Activated CD4-positive, alpha-beta T cell treated with anti-CD3 and anti-CD28 coated beads, Interleukin-2, amount 10 ng/mL, durations not matched to agents 24 days and 14 days (primary cell): ENCODE results near the gene FGF14. TPM values are rescaled to one million over a fixed set of nuclear protein-coding genes. Genes with fewer than 3 reads are reported as not detected.

Experiments
- DNase-seq: peaks from one replicate; pipeline ENCODE4 v3.0.0; 2022
- H3K27ac Mint-ChIP-seq: one replicate; pipeline ENCODE4 v1.8.0; 2022; ENCODE audit warnings: mild to moderate bottlenecking, mixed read lengths
- H3K27me3 Mint-ChIP-seq: one replicate; pipeline ENCODE4 v1.8.0; 2022; ENCODE audit warnings: mixed read lengths
- H3K36me3 Mint-ChIP-seq: one replicate; pipeline ENCODE4 v1.8.0; 2022; ENCODE audit warnings: low read depth, mild to moderate bottlenecking, mixed read lengths
- H3K4me1 Mint-ChIP-seq: one replicate; pipeline ENCODE4 v1.8.0; 2021; ENCODE audit warnings: mixed read lengths
- H3K4me3 Mint-ChIP-seq: one replicate; pipeline ENCODE4 v1.8.0; 2022; ENCODE audit warnings: mild to moderate bottlenecking, moderate library complexity, mixed read lengths
- H3K9me3 Mint-ChIP-seq: one replicate; pipeline ENCODE4 v1.8.0; 2021; ENCODE audit warnings: mixed read lengths
- intact Hi-C: fragments of 100-400 bp; cut with micrococcal nuclease; formaldehyde crosslinking; loops from one replicate; pipeline ENCODE4 v1.15.1; 2023
- total RNA-seq: library from RNA; stranded (reverse); gene quantifications from 2 replicates; pipeline ENCODE4 v1.2.3, GENCODE V29; 2022

FGF14 gene
- total RNA-seq, 1 donor from 2014 or later: not detected

DNA sequence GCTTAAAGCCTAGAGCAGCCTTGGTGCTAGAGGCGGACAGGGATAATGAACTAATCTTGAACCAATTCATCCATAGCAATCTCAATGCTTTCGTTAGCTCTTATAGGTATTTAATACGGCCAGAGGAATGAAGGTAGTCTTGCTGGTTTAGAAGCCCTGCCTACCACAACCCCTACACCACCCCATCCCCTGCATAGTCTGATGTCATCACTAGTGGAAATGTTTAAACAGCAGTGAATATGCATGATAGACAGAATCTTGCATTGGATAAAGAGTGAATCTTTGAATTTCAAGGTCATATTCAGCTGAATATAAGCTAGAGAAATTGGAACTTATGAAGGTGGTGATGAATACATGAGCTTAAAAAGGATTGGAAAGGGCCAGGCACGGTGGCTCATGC is 627.5 kb downstream of the FGF14 start:
- intact Hi-C loops: no loop called here
- no peaks in the 10 kb centered on the region for H3K36me3 Mint-ChIP-seq
- H3K9me3 Mint-ChIP-seq: no peaks in the 10 kb centered on the region
- no peaks in the 10 kb centered on the region for H3K27me3 Mint-ChIP-seq
- no peak overlapping the region for H3K4me3 Mint-ChIP-seq
- DNase-seq: no peak
- no peak overlapping the region for H3K27ac Mint-ChIP-seq
- no peaks in the 10 kb centered on the region for H3K4me1 Mint-ChIP-seq

DNA sequence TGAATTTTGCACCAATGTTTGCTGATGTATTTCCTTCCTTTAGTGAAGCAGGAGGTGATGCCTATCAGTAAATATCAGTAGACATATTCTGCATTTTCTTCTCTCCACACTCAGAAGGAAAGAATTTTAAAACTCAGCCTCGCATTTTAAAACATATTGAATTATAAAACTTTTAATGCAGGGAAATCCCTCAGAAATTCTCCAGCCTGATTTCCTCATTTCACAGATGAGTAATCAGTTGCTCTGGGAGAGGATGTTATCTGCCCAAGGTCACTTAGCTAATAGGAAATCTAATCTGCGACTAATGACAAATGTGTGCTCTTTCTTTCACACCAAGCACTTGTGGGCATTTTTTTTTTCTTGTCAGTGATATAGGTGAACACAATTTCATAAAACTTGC is 628.8 kb downstream of the FGF14 start:
- Mint-ChIP-seq H3K4me1 (no peaks in the 10 kb centered on the region), H3K27ac (no peak overlapping the region), H3K4me3 (no peak overlapping the region), H3K9me3 (no peaks in the 10 kb centered on the region), H3K36me3 (no peaks in the 10 kb centered on the region), H3K27me3 (no peaks in the 10 kb centered on the region)
- no peak for DNase-seq
- intact Hi-C loops: no loop called here

DNA sequence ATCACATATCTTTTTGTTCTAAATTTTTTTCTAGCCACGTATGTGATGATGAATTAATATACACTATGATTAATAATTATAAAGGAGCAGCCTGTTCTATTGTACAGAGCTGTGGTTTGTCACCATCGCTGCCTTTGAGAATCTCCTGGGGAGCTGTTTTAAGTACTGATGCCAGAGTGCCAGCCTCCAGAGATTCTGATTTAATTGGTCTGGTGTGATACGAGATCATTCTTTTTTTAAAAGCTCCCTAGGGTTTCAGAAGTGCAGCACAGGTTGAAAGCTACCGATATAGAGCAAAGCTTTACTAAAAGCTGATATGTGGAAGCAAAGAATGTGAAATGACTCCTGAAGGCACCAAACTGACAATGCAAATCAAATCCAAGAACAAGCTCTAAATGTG is 634.7 kb downstream of the FGF14 start:
- intact Hi-C loops: no loop called here
- H3K4me1 Mint-ChIP-seq: no peaks in the 10 kb centered on the region
- no peaks in the 10 kb centered on the region for H3K9me3 Mint-ChIP-seq
- H3K4me3 Mint-ChIP-seq: no peak overlapping the region
- no peaks in the 10 kb centered on the region for H3K27me3 Mint-ChIP-seq
- H3K36me3 Mint-ChIP-seq: no peaks in the 10 kb centered on the region
- DNase-seq: no peak
- H3K27ac Mint-ChIP-seq: no peak overlapping the region

DNA sequence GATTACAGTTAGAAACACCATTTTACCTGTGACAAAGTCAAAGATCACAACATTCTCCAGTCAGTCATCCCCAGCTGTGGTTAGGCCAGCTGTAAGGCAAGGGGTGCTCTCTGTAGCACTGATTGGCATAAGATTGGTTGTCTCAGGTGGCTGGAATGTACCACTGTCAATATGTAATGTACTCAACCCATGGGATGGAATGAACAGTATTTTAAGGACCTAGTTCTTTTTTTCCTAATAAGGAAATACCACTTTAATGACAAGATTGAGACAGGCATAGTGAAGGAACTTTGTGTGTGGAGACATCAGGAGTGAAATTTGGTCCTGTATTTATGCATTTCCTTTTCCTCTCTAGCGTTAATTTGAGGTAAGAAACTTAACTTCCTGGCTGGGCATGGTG is 638.7 kb downstream of the FGF14 start:
- intact Hi-C loops: no loop called here
- Mint-ChIP-seq H3K4me3 (no peak overlapping the region), H3K9me3 (no peaks in the 10 kb centered on the region), H3K36me3 (no peaks in the 10 kb centered on the region), H3K27me3 (no peaks in the 10 kb centered on the region), H3K4me1 (no peaks in the 10 kb centered on the region), H3K27ac (no peak overlapping the region)
- DNase-seq: no peak

DNA sequence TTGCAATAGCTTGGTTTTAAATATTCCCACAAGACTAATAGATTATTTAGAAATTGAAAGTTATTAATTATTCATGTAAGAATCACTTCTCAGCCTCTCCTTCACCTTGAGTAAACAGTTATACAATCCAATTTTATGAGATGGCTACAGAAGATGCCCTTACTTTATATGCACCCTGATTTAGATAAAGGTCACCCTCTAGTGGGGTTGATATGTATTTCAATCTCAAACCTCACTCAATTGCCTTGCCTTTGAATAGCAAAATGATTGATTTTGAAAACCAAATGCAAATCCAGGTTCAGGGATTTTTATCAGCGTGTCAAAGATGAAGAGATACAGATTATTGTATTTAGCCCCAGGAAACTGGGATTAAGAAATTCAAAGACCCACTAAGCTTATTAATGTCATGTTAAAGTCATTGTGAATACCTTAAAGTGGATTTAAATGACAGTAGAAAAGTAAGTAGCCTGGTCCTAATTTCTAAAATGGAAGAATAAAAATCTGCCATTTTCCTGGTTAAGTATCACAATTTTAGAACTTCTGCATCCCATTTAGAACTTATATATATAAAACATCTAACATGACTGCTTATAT is 644.3 kb downstream of the FGF14 start:
- DNase-seq: no peak
- Mint-ChIP-seq H3K27me3 (peaks cover 3% of the 10 kb centered on the region), H3K4me1 (no peaks in the 10 kb centered on the region), H3K27ac (no peak overlapping the region), H3K4me3 (no peak overlapping the region), H3K9me3 (no peaks in the 10 kb centered on the region), H3K36me3 (no peaks in the 10 kb centered on the region)
- intact Hi-C loops: loop anchor here (1.0 to 2.0 kb wide), 2 partner anchors 243 to 613 kb away; no protein-coding TSS in a partner anchor

DNA sequence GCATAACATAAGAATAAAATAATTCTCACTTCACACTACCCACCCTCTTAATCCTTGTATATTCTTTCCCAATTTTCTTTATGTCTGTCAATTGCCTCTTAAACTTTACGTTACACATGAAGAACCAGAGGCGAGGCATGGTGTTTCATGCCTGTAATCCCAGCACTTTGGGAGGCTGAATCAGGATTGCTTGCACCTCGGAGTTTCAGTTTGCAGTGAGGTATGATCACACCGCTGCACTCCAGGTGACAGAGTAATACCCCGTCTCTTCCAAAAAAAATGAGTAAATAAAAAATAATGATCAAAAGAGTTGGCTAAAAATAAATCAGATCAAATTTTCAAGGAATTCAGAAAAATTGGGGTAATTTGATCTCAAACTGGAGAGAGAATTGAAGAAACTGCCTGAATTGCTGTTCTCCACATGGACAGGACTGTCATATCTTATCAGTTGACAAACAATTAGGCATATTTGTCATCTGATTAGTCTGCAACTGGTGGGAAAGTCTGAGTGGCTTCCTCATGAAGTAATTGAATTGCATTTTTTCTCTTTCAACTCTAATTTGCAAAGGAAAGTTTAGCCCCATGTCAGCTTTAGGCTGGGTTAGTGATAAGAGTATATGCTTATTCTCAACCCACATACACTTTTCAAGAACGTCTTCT is 646.5 kb downstream of the FGF14 start:
- Mint-ChIP-seq H3K4me3 (no peak overlapping the region), H3K4me1 (no peaks in the 10 kb centered on the region), H3K27ac (no peak overlapping the region), H3K9me3 (no peaks in the 10 kb centered on the region), H3K36me3 (no peaks in the 10 kb centered on the region), H3K27me3 (peaks cover 3% of the 10 kb centered on the region)
- intact Hi-C loops: no loop called here
- no peak for DNase-seq

DNA sequence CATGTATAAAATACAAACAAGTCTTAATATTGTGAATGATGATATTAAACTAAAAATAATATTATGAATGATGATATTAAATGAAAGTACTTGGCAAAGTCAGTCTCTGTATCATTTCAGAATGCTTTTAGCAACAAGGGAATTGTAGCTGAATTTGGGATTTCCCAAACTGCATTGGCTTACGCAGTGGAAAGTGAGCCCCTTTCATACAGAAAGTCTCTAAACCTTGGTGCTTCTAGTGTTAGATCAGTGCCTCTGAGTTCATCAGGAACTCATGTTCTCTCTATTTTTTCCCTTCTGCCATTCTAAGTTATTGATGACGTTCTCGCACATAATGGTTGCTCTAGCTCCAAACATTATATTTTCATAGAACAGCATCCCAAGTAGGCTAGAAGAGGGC is 649.4 kb downstream of the FGF14 start:
- Mint-ChIP-seq H3K4me3 (no peak overlapping the region), H3K4me1 (no peaks in the 10 kb centered on the region), H3K27me3 (peaks cover 3% of the 10 kb centered on the region), H3K36me3 (no peaks in the 10 kb centered on the region), H3K27ac (no peak overlapping the region), H3K9me3 (no peaks in the 10 kb centered on the region)
- no peak for DNase-seq
- intact Hi-C loops: no loop called here

DNA sequence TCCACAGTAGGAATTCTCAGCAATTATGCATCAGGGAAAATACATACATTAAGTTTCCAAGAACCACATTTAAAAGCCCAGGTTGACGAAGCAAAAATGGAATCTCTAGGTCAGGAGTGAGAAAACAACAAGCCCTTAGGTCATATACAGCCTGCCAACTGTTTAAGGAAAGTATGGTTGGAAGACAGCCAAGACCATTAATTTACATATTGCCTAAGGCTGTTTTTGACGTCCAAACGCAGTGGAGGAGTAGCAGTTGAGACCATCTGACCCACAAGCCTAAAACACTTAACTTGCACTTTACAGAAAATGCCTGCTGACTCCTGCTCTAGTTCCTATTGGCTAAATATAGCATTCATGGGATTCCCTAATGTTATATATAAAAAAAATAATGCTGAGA is 650.4 kb downstream of the FGF14 start:
- DNase-seq: no peak
- no peak overlapping the region for H3K4me3 Mint-ChIP-seq
- intact Hi-C loops: no loop called here
- H3K4me1 Mint-ChIP-seq: no peaks in the 10 kb centered on the region
- H3K27me3 Mint-ChIP-seq: peaks cover 2% of the 10 kb centered on the region
- no peaks in the 10 kb centered on the region for H3K36me3 Mint-ChIP-seq
- no peak overlapping the region for H3K27ac Mint-ChIP-seq
- H3K9me3 Mint-ChIP-seq: no peaks in the 10 kb centered on the region

DNA sequence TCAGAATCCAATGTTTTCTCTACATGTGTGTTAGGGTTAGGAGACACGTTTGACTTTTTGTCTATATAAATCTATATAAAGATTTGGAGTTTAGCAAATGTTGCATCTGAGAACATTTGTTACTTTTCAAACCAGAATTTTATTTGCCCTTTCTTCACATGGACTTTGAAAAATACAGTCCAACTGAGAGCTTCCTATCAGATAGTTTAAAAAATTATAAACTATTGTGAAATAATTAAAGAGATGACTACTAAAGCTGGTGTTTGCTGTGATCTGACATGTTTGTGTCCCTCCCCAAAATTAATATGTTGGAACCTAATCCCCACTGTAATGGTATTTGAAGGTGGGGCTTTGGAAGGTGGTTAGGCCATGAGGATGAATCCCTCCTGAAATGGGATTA is 652.3 kb downstream of the FGF14 start:
- no peak overlapping the region for H3K27ac Mint-ChIP-seq
- H3K27me3 Mint-ChIP-seq: no peaks in the 10 kb centered on the region
- H3K36me3 Mint-ChIP-seq: no peaks in the 10 kb centered on the region
- no peaks in the 10 kb centered on the region for H3K9me3 Mint-ChIP-seq
- H3K4me1 Mint-ChIP-seq: no peaks in the 10 kb centered on the region
- DNase-seq: no peak
- H3K4me3 Mint-ChIP-seq: no peak overlapping the region
- intact Hi-C loops: no loop called here

DNA sequence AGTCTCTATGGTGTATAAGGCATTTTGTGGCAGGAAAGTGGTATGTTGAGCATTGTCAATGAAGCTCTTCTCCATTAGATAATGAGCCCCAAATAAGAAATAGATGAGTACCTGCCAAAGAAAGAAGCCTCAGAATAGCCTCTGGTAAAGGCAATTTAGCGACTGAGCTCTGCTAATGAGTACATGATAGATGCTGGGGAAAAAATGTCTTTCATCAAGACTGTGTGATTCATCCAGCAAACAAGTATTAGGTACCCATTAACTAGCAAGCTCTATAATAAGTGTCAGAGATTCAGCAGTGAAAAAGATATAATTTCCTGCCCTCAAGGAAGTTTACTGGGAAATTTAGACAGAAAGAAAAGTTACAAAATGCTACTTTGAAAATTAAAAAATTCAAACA is 654.8 kb downstream of the FGF14 start:
- no peaks in the 10 kb centered on the region for H3K27me3 Mint-ChIP-seq
- DNase-seq: no peak
- intact Hi-C loops: no loop called here

DNA sequence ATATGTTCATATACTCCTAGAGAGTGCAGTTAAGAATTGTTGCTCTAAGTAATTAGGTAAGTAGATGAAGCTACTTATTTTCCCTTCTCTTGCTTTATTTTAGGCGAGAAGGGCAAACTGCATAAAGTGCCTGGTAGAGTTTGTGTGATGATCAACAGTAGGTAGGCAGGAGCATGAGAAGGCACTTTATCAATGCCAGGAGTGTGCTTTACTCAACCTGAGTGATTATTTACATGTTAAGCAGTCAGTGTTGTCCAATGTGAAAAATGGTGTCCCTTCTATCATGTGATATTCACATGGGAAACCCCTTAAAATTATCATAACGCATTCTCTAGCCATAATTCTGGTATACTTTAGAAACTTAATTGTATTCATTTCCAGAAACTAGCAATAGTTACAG is 655.3 kb downstream of the FGF14 start:
- no peak for DNase-seq
- H3K4me3 Mint-ChIP-seq: no peak overlapping the region
- H3K9me3 Mint-ChIP-seq: no peaks in the 10 kb centered on the region
- H3K27me3 Mint-ChIP-seq: no peaks in the 10 kb centered on the region
- intact Hi-C loops: no loop called here
- no peaks in the 10 kb centered on the region for H3K4me1 Mint-ChIP-seq
- H3K27ac Mint-ChIP-seq: no peak overlapping the region
- H3K36me3 Mint-ChIP-seq: no peaks in the 10 kb centered on the region

More for the DNA sequence above, 654.8 kb downstream of the FGF14 start:
- no peaks in the 10 kb centered on the region for H3K36me3 Mint-ChIP-seq
- no peaks in the 10 kb centered on the region for H3K9me3 Mint-ChIP-seq
- no peak overlapping the region for H3K27ac Mint-ChIP-seq
- H3K4me3 Mint-ChIP-seq: no peak overlapping the region
- no peaks in the 10 kb centered on the region for H3K4me1 Mint-ChIP-seq

DNA sequence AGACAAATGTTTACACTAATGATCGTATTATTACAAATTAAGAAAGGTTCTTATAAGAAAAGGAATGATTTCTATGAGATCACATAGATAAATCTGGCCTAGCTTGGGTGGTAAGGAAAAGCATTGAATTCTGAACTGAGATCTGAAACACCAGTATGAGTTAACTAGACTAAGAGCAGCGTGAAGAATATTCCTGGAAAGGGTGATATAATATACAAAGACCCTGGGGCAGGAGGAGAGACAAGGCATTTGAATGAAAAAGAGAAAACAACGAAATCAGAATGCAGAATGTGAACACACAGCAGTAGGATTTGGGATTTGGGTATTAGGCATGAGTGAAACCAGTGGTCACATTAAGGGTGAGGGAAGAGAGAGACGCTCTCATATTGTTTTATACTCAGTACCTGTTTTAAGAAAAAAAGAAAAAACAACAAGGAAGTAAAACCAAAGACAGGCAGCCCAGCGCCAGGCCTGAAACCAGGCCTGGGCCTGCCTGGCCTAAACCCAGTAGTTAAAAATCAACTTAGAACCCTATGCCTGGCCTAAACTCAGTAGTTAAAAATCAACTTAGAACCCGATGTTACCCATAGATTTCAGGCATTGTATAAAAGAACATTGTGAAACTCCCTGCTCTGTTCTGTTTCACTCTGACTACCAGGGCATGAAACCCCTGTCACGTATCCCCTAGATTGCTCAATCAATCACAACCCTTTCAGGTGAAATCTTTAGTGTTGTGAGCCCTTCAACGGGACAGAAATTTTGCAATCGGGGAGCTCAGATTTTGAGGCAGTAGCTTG is 662.3 kb downstream of the FGF14 start:
- no peaks in the 10 kb centered on the region for H3K9me3 Mint-ChIP-seq
- DNase-seq: no peak
- H3K27ac Mint-ChIP-seq: no peak overlapping the region
- H3K4me1 Mint-ChIP-seq: no peaks in the 10 kb centered on the region
- intact Hi-C loops: no loop called here
- H3K27me3 Mint-ChIP-seq: no peaks in the 10 kb centered on the region
- no peaks in the 10 kb centered on the region for H3K36me3 Mint-ChIP-seq
- H3K4me3 Mint-ChIP-seq: no peak overlapping the region

DNA sequence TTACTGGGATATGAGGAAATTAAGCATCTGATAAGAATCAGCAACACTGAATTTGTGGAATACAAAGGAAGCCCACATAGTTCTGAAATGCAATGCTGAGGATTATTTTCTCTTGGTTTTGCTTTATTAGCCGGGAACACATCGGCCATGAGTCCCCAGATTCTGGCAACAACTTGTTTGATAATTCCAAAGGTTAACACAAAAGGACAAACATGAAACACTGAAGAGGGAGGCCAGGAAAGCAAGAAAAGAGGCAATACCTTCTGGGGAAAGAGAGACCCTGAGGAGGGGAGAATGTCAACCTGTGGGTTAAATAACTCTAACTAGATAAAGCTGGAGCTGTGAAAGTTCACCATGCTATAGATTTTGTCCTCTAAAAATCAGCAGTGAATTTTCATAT is 663.5 kb downstream of the FGF14 start:
- Mint-ChIP-seq H3K36me3 (no peaks in the 10 kb centered on the region), H3K27me3 (no peaks in the 10 kb centered on the region), H3K9me3 (no peaks in the 10 kb centered on the region), H3K4me1 (no peaks in the 10 kb centered on the region), H3K27ac (no peak overlapping the region), H3K4me3 (no peak overlapping the region)
- DNase-seq: no peak
- intact Hi-C loops: no loop called here

DNA sequence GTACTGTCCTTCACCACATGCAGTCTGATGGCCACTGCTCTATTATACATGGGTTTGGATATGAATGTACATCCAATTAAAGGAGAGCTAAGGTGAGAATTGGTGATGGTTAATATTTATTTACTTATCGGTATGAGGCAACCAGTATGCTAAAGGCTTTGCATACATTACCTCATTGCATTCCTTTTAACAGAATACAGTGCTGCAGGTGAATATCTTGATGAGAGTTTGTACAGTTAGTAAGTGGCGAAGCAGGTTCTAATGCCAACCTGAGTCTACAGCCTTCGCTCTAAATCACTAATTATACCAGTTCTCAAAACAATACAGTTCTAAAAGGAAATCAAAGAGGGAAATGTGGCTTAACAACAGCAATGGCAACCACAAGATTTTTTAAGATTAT is 665.3 kb downstream of the FGF14 start:
- intact Hi-C loops: no loop called here
- Mint-ChIP-seq H3K9me3 (no peaks in the 10 kb centered on the region), H3K27ac (no peak overlapping the region), H3K4me3 (no peak overlapping the region), H3K36me3 (no peaks in the 10 kb centered on the region), H3K4me1 (no peaks in the 10 kb centered on the region), H3K27me3 (no peaks in the 10 kb centered on the region)
- no peak for DNase-seq
